NCI-H1417 (cell line): ENCODE results near the gene CALD1.

Source experiments
- DNase-seq, 3 experiments: peaks; one replicate each; lab custom pipeline; 2025; lab: John Stamatoyannopoulos, UW

The CALD1 gene

GRCh38 chr7:134788191-134788590 is 8.8 kb downstream of the CALD1 start:
- DNase-seq: no peak

GRCh38 chr7:134789967-134790685 is 10.7 kb downstream of the CALD1 start:
- DNase-seq: peak in 2 of 3 experiments; percentile 3 to 9

DNA sequence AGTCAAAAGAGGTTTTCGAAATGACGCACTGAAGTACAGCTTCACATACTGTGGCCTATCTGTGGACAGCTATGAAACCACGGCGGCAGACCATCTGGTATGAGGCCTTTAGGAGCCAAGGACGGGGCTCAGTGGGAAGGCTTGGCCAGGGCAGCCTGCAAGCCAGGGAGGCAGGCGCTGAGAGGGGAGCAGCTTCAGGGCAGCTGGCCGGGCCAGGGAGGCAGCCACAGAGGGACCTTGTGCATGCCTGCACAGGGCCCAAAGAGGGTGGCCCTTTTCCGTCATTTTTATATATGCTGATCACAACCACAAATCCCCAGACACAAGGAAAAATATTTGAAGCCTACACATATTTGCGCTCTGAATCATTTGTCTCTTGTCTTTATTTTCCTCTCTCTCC is 13.5 kb downstream of the CALD1 start:
- no peak for DNase-seq

GRCh38 chr7:134795231-134795630 is 15.8 kb downstream of the CALD1 start:
- no peak for DNase-seq

DNA sequence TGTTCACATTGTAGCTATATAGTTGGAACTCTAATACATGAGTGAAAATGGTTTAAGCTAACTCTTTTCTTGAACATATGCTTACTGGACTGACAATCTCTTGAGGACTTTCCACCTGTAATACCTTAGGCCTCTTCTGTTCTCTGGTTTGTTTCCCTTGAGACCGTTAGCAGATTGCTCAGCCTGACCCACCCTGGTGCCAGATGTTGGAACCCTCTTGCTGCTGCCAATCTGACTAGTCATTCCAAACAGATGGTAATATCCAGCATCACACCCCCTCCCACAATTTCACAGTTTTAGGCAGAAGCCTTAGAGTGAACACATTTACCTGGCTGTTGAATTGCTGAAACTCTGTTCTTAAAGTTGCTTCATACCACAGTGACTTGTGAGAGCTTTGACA is 18.7 kb downstream of the CALD1 start:
- no peak for DNase-seq

DNA sequence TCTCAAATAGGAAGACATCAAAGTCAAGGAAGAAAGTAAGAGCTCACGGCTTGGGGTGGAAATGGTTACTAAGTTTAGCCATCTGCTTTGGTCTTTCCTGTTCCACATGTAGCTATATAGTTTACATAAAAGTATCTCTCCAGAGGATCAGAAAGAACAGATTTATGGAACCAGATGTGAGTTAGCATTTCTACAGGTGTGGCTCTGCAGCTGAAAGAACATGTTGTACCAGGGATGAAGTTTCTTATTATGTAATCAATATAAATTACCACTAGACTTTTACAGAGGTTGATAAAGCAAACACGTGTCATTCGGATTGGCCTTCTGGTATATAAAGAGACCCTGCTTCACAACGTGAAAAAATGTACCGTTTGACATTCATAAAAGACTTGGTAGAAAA is 19.9 kb downstream of the CALD1 start:
- no peak for DNase-seq

- no peak for DNase-seq
These were observed 23.3 kb downstream of the CALD1 start for GRCh38 chr7:134802762-134803161.

DNA sequence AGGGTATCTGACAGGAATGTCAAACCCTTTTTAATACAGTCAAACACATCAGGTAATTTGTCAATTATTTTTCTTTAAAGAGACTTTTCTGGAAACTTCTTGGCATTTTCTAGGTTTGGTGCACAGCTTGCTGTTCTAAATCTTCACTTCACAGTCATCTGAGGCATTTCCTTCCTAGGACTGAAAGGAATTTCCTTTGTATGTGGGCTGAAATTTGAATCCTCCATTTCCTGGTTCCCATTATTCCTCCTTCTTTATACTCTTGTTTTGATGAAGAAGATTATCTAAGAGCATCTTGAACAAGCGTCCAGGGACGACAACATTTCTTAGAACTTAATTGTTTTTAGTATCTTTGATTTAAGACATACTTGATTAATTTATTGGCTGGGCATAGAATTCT is 24.9 kb downstream of the CALD1 start:
- DNase-seq: no peak

DNA sequence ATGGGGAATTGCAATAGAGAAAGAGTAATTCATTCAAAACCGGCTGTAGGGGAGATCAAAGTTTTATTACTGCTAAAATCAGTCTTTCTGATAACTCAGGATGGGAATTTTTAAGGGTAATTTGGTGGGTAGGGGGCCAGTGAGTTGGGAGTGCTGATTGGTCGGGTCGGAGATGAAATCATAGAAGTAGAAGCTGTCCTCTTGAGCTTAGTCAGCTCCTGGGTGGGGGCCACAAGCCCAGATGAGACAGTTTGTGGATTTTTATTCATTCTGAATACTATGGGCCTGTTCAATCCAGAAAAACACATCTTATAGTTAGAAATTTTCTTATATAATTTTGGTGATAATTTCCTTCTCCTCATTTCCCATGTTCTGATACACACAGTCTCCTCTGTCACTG is 25.4 kb downstream of the CALD1 start:
- no peak for DNase-seq

- no peak for DNase-seq
These were observed 26.8 kb downstream of the CALD1 start for GRCh38 chr7:134806197-134806596.

- DNase-seq: no peak
These were observed 30.2 kb downstream of the CALD1 start for GRCh38 chr7:134809616-134810015.

- no peak for DNase-seq
These were observed 32.3 kb downstream of the CALD1 start for GRCh38 chr7:134811765-134812164.

GRCh38 chr7:134813663-134814396 is 34.4 kb downstream of the CALD1 start:
- no peak for DNase-seq

- DNase-seq: no peak
These were observed 35.4 kb downstream of the CALD1 start for GRCh38 chr7:134814730-134815364.

GRCh38 chr7:134818613-134819345 is 39.3 kb downstream of the CALD1 start:
- no peak for DNase-seq

DNA sequence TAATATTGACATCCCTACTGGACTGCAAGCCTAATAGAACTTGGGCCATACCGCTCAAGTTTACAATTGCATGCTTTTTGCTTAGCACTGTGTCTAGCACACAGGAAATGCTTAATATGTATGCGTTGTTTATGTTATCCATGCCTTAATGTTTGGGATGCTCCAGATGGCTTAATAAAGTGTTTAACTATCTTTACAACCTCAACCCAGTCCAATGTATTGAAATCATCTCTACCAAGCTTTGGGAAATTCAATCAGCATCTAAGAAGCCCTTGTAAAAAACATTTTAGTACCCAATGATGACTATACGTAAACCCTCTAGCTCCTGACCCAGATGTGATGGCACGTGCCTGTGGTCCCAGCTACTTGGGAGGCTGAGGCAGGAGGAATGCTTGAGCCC is 40.0 kb downstream of the CALD1 start:
- DNase-seq: no peak

DNA sequence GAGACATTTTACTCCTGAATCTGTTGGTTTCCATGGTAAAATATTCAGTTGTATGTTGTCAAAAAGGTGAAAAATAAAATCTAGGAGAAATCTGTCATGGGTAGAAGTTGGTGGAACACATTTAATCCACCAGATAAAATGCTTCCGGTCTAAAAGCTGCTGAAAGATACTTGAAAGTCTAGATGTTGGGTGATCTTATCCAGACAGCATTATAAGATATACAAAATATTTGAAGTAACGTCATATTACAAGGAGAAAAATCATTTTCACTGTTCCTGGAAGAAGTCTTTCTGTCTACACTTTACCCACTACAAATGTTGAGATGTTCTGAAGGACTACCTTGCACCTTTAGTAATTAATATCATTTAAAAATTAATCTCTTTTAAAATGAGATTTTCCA is 40.9 kb downstream of the CALD1 start:
- DNase-seq: no peak

DNA sequence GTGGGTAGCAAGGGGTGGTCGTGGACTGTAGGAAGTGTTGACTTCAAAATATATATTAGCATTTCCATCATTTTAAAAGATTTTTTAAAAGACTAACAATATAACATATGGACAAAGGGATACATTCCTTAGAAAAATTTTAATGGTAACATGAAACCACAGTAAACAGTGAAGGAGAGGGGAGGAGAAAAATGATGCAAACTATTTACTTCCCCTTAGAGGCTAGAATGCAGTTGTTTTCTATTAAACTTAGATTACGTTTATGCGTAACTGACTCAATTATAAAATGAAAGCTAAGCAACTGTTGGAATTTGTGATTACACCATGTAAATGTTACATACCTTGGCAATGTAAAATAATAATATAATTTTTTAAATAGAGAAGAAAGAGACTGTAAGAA is 41.3 kb downstream of the CALD1 start:
- no peak for DNase-seq

DNA sequence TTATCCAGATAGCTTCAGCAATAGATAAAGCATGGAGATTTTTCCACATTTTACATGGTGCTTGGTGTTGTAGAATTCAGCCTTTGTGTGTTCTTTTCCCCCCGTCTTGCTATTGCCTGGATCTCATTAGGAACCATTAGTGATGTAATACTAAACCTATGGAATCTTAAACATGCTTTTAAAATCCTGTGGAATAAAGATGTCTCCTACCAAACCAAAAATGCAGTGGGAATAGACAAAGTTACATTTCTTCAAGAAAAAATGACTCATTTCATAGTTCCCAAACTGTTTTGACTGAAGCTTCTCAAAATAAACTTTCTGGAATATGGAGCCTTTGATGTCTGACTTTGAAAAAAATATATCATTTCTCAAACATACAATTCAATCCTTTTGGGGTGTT is 44.0 kb downstream of the CALD1 start:
- no peak for DNase-seq

DNA sequence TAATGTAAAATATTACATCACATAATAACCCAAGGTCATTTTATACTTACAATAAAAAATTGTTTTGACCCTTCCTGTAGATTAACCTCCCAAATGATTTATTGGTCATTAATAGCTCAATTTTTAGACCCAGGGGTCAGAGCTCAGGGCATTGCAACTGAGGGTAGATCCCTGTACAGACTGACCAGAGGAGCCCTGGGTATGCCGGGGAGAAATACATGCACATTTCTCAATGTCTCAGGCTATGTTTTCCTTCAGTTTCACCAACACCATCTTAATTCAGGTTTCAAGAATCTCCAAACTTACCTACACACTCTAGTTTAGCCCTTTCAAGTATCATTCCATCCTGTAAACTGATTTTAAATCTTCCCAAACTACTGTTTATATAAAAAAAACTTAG is 46.2 kb downstream of the CALD1 start:
- no peak for DNase-seq

GRCh38 chr7:134826105-134826504 is 46.7 kb downstream of the CALD1 start:
- no peak for DNase-seq

DNA sequence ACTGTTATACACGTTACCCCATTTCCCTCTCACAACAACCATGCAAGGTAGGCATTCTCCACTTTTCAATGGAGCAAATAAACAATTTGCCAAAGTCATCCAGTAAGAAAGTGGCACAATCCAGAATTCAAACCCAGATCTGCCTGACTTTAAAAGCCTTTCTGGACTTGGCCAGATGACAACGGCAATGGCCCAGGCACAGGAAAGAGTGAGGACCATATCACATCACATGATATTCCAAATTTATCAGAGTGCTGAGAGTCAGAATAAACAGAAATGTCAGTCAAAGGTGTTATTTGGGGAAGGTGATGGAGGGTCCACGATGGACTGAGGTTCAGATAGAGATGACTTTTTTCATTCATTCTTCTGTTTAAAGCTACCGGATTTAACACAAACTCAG is 48.0 kb downstream of the CALD1 start:
- no peak for DNase-seq

GRCh38 chr7:134827889-134828288 is 48.5 kb downstream of the CALD1 start:
- DNase-seq: no peak
